Muscle layer of duodenum (tissue), 2 donors: ENCODE data around the gene NR3C1.

Experiments
- H3K27ac ChIP-seq: one replicate; pipeline ENCODE4 v1.7.0; 2013; ENCODE audit warnings: mild to moderate bottlenecking, low read length
- H3K27me3 ChIP-seq: one replicate; pipeline ENCODE4 v1.7.0; 2013; ENCODE audit warnings: low read depth, mild to moderate bottlenecking, control low read depth, low read length
- H3K36me3 ChIP-seq, 2 donors: one replicate each; pipeline ENCODE4 v1.7.0; 2013; ENCODE audit warnings: low read length in 2 of 2, control low read depth in 1 of 2, mild to moderate bottlenecking in 1 of 2; ENCODE audit not compliant: insufficient read depth in 2 of 2, control insufficient read depth in 1 of 2
- H3K4me1 ChIP-seq, 2 donors: one replicate each; pipeline ENCODE4 v1.7.0; 2013; ENCODE audit warnings: low read length in 2 of 2, mild to moderate bottlenecking in 2 of 2, control low read depth in 1 of 2, moderate library complexity in 1 of 2; ENCODE audit not compliant: insufficient read depth in 2 of 2, control insufficient read depth in 1 of 2
- H3K4me3 ChIP-seq, 2 donors: one replicate each; pipeline ENCODE4 v1.7.0; 2013; ENCODE audit warnings: low read length in 2 of 2, low read depth in 1 of 2, mild to moderate bottlenecking in 1 of 2
- H3K9me3 ChIP-seq, 2 donors: one replicate each; pipeline ENCODE4 v1.7.0; 2013; ENCODE audit warnings: low read length in 2 of 2, control low read depth in 1 of 2, mild to moderate bottlenecking in 1 of 2; ENCODE audit not compliant: control insufficient read depth in 1 of 2
- donor health status: healthy.

Gene NR3C1

GRCh38 chr5:143284521-143284920 lies 119.0 kb downstream of the NR3C1 start:
- Histone ChIP-seq H3K36me3 (peaks cover 5 to 6% of the 10 kb centered on the region in 2 donors), H3K4me1 (peaks cover 0 to 4% of the 10 kb centered on the region in 2 donors), H3K4me3 (no peak overlapping the region), H3K9me3 (peaks cover 0 to 3% of the 10 kb centered on the region in 2 donors), H3K27ac (no peak overlapping the region), H3K27me3 (no peaks in the 10 kb centered on the region)

- Histone ChIP-seq H3K4me3 (no peak overlapping the region), H3K36me3 (peaks cover 5 to 6% of the 10 kb centered on the region in 2 donors), H3K9me3 (peaks cover 0 to 3% of the 10 kb centered on the region in 2 donors), H3K27ac (no peak overlapping the region), H3K4me1 (peaks cover 0 to 4% of the 10 kb centered on the region in 2 donors), H3K27me3 (no peaks in the 10 kb centered on the region)
Observed at GRCh38 chr5:143284002-143284401, 119.5 kb downstream of the NR3C1 start.

GRCh38 chr5:143281226-143281625 lies 122.3 kb downstream of the NR3C1 start:
- Histone ChIP-seq H3K27me3 (no peaks in the 10 kb centered on the region), H3K36me3 (peaks cover 5 to 6% of the 10 kb centered on the region in 2 donors), H3K9me3 (peaks cover 0 to 3% of the 10 kb centered on the region in 2 donors), H3K27ac (no peak overlapping the region), H3K4me1 (peaks cover 0 to 4% of the 10 kb centered on the region in 2 donors), H3K4me3 (no peak overlapping the region)

DNA sequence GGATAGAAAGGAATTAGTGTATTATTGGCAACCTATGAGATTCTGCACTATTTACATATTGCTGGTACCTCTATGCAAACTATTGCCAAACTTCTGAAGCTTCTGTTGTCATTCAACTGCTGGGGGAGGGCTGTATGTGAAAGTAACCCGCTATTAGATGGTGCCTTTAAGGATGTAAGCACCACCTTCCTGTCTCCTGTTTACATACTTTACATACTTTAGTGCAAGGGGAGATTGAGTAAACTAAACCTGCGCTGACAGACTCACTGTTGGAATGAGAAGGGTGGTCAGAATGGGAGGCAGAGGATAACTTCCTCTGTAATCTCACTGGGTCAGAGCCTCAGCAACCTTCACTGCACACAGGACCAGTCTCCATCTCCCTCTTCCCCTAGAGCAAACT lies 123.8 kb downstream of the NR3C1 start:
- peaks cover 5 to 6% of the 10 kb centered on the region in 2 donors for H3K36me3 ChIP-seq
- H3K9me3 ChIP-seq: peaks cover 0 to 3% of the 10 kb centered on the region in 2 donors
- no peaks in the 10 kb centered on the region for H3K27me3 ChIP-seq
- H3K27ac ChIP-seq: no peak overlapping the region
- peaks cover 0 to 4% of the 10 kb centered on the region in 2 donors for H3K4me1 ChIP-seq
- no peak overlapping the region for H3K4me3 ChIP-seq

GRCh38 chr5:143277536-143277935 lies 126.0 kb downstream of the NR3C1 start:
- Histone ChIP-seq H3K4me1 (peaks cover 0 to 4% of the 10 kb centered on the region in 2 donors), H3K27me3 (no peaks in the 10 kb centered on the region), H3K27ac (no peak overlapping the region), H3K9me3 (no peaks in the 10 kb centered on the region), H3K36me3 (no peaks in the 10 kb centered on the region), H3K4me3 (no peak overlapping the region)

DNA sequence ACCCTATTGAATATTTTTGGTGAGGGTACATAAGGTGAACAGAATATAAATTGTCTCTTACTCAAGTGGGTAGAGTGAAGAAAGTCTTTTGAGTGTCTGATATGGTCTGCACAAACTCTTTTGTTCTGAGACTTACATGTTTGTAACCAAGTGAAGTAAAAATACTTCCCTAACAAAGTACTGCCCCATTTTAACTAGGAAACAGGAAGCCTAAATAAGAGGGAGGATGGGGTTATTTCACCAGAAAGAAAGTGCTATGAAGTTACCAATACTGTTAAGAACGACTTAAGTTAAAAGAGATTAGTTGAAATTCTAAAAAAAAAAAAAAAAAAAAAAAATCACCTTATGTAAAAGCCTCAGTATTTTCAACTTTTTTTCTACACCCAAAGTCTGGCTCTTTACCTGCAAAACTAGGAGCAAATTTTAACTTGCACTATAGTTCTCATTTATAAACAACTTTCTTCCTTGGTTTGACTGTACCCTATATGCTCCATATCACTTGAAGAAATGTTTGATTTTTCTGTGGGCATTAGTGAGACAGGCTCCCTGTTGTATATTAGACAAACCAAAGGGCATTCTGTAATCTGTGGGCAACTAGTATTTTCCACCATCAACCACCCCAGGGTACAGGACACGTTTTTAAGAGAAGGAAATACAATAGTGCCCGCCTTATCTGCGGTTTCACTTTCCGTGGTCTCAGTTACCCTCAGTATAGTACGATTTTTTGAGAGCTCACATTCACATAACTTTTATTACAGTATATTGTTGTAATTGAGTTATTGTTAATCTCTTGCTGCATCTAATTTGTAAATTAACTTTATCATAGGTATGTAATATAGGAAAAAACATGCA lies 127.7 kb downstream of the NR3C1 start:
- Histone ChIP-seq H3K27ac (no peak overlapping the region), H3K4me3 (no peak overlapping the region), H3K4me1 (peaks cover 0 to 4% of the 10 kb centered on the region in 2 donors), H3K9me3 (no peaks in the 10 kb centered on the region), H3K36me3 (no peaks in the 10 kb centered on the region), H3K27me3 (no peaks in the 10 kb centered on the region)

GRCh38 chr5:143274952-143275351 lies 128.5 kb downstream of the NR3C1 start:
- Histone ChIP-seq H3K27ac (no peak overlapping the region), H3K36me3 (no peaks in the 10 kb centered on the region)

DNA sequence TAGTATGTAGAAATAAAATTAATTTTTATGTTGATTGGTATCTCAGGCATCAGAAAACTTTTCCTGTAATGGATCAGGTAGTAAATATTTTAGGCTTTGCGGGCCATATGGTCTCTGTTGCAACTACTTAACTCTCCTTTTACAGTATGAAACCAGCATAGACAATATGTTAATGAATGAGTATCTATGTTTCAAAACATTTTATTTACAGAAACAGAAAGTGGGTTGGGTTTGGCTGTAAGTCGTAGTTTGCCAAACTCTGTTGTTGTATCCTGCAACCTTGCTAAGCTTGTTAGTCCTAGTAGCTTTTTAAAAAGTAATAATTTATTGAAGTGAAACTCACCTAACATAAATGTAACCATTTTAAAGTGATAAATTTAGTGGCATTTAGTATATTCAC lies 132.1 kb downstream of the NR3C1 start:
- no peaks in the 10 kb centered on the region for H3K36me3 ChIP-seq
- H3K9me3 ChIP-seq: peaks cover 0 to 16% of the 10 kb centered on the region in 2 donors
- no peaks in the 10 kb centered on the region for H3K4me1 ChIP-seq

More at GRCh38 chr5:143274952-143275351, 128.5 kb downstream of the NR3C1 start:
- Histone ChIP-seq H3K4me1 (peaks cover 0 to 3% of the 10 kb centered on the region in 2 donors), H3K9me3 (peaks cover 0 to 2% of the 10 kb centered on the region in 2 donors), H3K27me3 (no peaks in the 10 kb centered on the region), H3K4me3 (no peak overlapping the region)

GRCh38 chr5:143268388-143268787 lies 135.1 kb downstream of the NR3C1 start:
- H3K27me3 ChIP-seq: no peaks in the 10 kb centered on the region
- no peaks in the 10 kb centered on the region for H3K4me1 ChIP-seq
- peaks cover 0 to 16% of the 10 kb centered on the region in 2 donors for H3K9me3 ChIP-seq
- H3K4me3 ChIP-seq: no peak overlapping the region
- no peaks in the 10 kb centered on the region for H3K36me3 ChIP-seq
- no peak overlapping the region for H3K27ac ChIP-seq

More for the DNA sequence above, 132.1 kb downstream of the NR3C1 start:
- H3K4me3 ChIP-seq: no peak overlapping the region
- H3K27me3 ChIP-seq: no peaks in the 10 kb centered on the region
- no peak overlapping the region for H3K27ac ChIP-seq

DNA sequence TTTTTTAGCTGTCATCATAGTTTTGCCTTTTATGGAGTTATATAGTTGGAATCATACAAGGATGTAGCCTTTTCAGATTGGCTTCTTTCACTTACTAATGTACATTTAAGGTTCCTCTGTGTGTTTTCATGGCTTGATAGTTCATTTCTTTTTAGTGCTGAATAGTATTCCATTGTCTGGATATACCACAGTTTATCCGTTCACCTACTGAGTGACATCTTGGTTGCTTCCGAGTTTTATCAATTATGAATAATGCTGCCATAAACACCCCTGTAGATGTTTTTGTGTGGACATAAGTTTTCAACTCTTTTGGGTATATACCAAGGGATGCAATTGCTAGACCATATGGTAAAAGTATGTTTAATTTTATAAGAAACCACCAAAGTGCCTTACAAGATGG lies 136.3 kb downstream of the NR3C1 start:
- no peaks in the 10 kb centered on the region for H3K4me1 ChIP-seq
- H3K27ac ChIP-seq: no peak overlapping the region
- peaks cover 0 to 1% of the 10 kb centered on the region in 2 donors for H3K36me3 ChIP-seq
- H3K27me3 ChIP-seq: no peaks in the 10 kb centered on the region
- H3K4me3 ChIP-seq: no peak overlapping the region
- H3K9me3 ChIP-seq: peaks cover 0 to 16% of the 10 kb centered on the region in 2 donors

DNA sequence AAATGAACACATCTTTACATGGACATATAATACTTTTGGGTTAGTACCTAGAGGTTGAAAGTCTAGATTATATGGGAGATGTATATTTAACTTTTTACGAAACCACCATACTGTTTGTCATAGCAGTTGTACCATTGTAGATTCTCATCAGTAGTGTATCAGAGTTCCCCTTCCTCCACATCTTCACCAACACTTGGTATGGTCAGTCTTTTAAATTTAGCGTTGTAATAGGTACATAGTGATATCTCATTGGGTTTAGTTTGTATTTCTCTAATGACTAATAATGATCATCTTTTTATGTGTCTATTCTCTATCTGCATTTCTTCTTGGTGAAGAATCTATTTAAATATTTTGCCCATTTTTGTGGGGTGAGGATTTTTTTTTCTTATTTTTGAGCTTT lies 137.5 kb downstream of the NR3C1 start:
- H3K27me3 ChIP-seq: no peaks in the 10 kb centered on the region
- no peaks in the 10 kb centered on the region for H3K4me1 ChIP-seq
- peaks cover 0 to 16% of the 10 kb centered on the region in 2 donors for H3K9me3 ChIP-seq
- H3K4me3 ChIP-seq: no peak overlapping the region
- H3K36me3 ChIP-seq: peaks cover 0 to 4% of the 10 kb centered on the region in 2 donors
- H3K27ac ChIP-seq: no peak overlapping the region
